Activated naive CD4-positive, alpha-beta T cell treated with Interleukin-2 at 50 U/mL for 16 hours (primary cell): ENCODE measurements around the gene TRIM29.

Source experiments
- DNase-seq: peaks from one replicate; pipeline ENCODE4 v3.0.0-alpha.2; 2020

Gene TRIM29

GRCh38 chr11:120091121-120091520 lies 46.8 kb downstream of the TRIM29 start:
- DNase-seq, result no peak

- DNase-seq, result no peak
These were observed 47.5 kb downstream of the TRIM29 start for GRCh38 chr11:120090411-120090810.

- DNase-seq, result no peak
These were observed 48.6 kb downstream of the TRIM29 start for GRCh38 chr11:120089036-120090001.

- no peak for DNase-seq
These were observed 49.9 kb downstream of the TRIM29 start for GRCh38 chr11:120088056-120088455.

GRCh38 chr11:120086651-120087050 lies 51.3 kb downstream of the TRIM29 start:
- DNase-seq, result no peak

- peak; percentile 5 for DNase-seq
These were observed 57.9 kb downstream of the TRIM29 start for GRCh38 chr11:120079750-120080610.

GRCh38 chr11:120078397-120078796 lies 59.5 kb downstream of the TRIM29 start:
- no peak for DNase-seq

GRCh38 chr11:120074076-120074475 lies 63.8 kb downstream of the TRIM29 start:
- no peak for DNase-seq

- no peak for DNase-seq
These were observed 64.7 kb downstream of the TRIM29 start for GRCh38 chr11:120073196-120073595.

- DNase-seq, result no peak
These were observed 69.8 kb downstream of the TRIM29 start for GRCh38 chr11:120068114-120068573.

- DNase-seq, result no peak
These were observed 70.3 kb downstream of the TRIM29 start for GRCh38 chr11:120067438-120068113.

- no peak for DNase-seq
These were observed 71.0 kb downstream of the TRIM29 start for GRCh38 chr11:120066738-120067437.

GRCh38 chr11:120065876-120066275 lies 72.0 kb downstream of the TRIM29 start:
- DNase-seq, result no peak

GRCh38 chr11:120065176-120065575 lies 72.7 kb downstream of the TRIM29 start:
- no peak for DNase-seq

- no peak for DNase-seq
These were observed 73.6 kb downstream of the TRIM29 start for GRCh38 chr11:120064341-120064740.

GRCh38 chr11:120063686-120064340 lies 74.1 kb downstream of the TRIM29 start:
- DNase-seq, result no peak

GRCh38 chr11:120062561-120062930 lies 75.4 kb downstream of the TRIM29 start:
- DNase-seq, result no peak

GRCh38 chr11:120061761-120062560 lies 76.0 kb downstream of the TRIM29 start:
- DNase-seq, result no peak
